CD4-positive, alpha-beta T cell treated with Interleukin-6 at 100 ng/mL for 8 hours (primary cell): Measurements from ENCODE around the gene PMM1.

ENCODE experiments used
- DNase-seq: peaks from one replicate; pipeline ENCODE4 v3.0.0-alpha.2; 2020; ENCODE audit warnings: mixed read lengths, low spot score

The PMM1 gene

DNA sequence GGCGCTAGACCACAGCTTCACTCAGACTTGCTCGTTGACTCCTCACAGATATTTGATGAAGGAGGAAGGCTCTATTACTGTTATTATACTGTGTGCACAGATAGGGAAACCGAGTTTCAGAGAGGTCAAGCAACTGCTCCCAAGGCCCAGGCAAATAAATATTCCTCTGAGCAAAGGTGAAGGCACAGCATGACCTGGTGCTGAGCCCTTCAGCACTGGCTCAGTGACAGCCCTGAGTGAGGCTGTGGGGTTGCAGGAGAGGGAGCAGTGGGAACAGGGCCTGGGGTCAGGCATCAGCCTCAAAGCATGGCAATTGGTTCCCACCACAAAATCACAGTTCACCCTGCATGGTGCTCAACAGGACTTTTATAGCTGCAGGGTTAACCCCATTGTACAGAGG lies 52.4 kb downstream of the PMM1 start:
- no peak for DNase-seq

GRCh38 chr22:41535244-41535643 lies 54.4 kb downstream of the PMM1 start:
- DNase-seq: no peak

GRCh38 chr22:41534219-41534618 lies 55.4 kb downstream of the PMM1 start:
- no peak for DNase-seq

- DNase-seq: peak; percentile 51
Measured at GRCh38 chr22:41532908-41533825, 56.5 kb downstream of the PMM1 start.

- DNase-seq: no peak
Measured at GRCh38 chr22:41531715-41532477, 57.7 kb downstream of the PMM1 start.

DNA sequence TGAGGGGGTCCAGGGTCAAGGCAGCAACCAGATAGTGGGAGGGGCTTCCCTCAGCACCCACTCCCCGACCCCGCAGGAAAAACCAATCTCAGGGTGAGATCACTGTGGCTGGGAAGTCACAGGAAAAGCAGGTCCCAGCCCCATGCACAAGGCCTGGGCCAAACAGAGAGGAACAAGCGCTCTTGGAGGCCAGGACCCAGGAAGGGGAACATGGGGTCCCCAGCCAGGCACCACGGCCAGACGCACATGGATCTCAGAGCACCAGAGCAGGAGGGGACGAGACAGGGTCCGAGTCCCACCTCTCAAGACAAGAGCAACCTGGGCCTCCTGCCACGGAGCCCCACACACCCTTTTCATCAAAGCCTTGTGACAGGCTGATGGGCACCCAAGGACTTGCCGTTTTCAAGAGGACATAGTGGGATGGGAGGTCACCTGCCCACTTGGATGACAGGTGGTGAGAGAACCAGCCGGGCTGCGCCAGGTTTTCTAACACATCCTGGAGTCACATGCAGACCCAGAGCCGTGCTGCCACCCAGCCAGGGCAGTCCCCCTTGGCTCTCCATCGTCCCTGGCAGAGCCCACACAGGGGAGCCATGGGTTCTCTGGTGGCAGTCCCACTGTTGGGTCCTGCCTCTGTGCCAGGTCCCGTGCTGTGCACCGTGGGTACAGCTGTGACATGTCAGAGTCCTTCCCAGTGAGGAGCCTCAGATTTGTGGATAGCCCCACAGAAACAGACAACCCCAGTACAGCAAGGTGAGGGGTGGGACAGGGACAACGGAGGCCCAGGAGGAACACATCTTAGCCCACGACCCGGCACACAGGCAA lies 58.5 kb downstream of the PMM1 start:
- DNase-seq: no peak

- no peak for DNase-seq
Measured at GRCh38 chr22:41528938-41529561, 60.6 kb downstream of the PMM1 start.

DNA sequence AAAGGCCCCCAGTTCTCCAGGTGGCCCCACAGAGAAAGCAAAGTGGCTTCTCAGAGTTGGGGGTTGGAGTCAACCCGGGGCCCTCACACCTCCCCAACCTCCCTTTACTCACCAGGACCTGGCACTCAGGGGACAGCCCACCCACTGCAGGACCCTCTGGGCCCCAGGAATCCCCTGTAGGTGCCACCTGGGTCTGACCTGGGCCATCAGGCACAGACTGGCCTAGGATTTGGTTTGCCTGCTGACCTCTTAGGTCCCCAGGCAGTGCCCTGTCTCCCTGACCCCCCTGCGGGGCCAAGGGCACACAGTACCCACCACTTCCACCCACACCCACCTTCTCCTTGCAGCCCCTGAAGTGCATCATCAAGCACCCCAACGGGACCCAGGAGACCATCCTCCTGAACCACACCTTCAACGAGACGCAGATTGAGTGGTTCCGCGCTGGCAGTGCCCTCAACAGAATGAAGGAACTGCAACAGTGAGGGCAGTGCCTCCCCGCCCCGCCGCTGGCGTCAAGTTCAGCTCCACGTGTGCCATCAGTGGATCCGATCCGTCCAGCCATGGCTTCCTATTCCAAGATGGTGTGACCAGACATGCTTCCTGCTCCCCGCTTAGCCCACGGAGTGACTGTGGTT lies 61.4 kb downstream of the PMM1 start:
- DNase-seq: no peak
